Measurements from ENCODE around the gene FAM234B.
"Not testable (repeated sequence)": the region's sequence is repeated elsewhere in the genome, so short reads cannot be mapped to it uniquely, and the experiment has no call there.

The FAM234B gene

GRCh38 chr12:13075786-13076570 lies 31.8 kb downstream of the FAM234B start:
- no peak overlapping the region for H2AFZ ChIP-seq (ENCODE audit: low read length, unreplicated experiment)
- H3K36me3 ChIP-seq (ENCODE audit: insufficient read depth, low read length) = peaks cover 14% of the 10 kb centered on the region

GRCh38 chr12:13079440-13079906 lies 35.3 kb downstream of the FAM234B start:
- peaks cover 7% of the 10 kb centered on the region for H3K4me1 ChIP-seq (ENCODE audit: control insufficient read depth, insufficient read depth, low read length, unreplicated experiment)
- H3K27ac ChIP-seq (ENCODE audit: low read depth, low read length) = no peak overlapping the region
- no peaks in the 10 kb centered on the region for H3K79me2 ChIP-seq (ENCODE audit: control insufficient read depth, insufficient read depth, low read length, unreplicated experiment)
- no peak overlapping the region for H3K4me3 ChIP-seq (ENCODE audit: low read depth, low read length)
- no peak overlapping the region for H2AFZ ChIP-seq (ENCODE audit: low read length, unreplicated experiment)
- H3K27me3 ChIP-seq (ENCODE audit: insufficient read depth, low read length) = no peaks in the 10 kb centered on the region
- H3K36me3 ChIP-seq (ENCODE audit: insufficient read depth, low read length) = peaks cover 14% of the 10 kb centered on the region; the same call in 1 of the 2 replicates

More at GRCh38 chr12:13075786-13076570, 31.8 kb downstream of the FAM234B start:
- Histone ChIP-seq H3K27me3 (ENCODE audit: insufficient read depth, low read length) (no peaks in the 10 kb centered on the region), H3K79me2 (ENCODE audit: control insufficient read depth, insufficient read depth, low read length, unreplicated experiment) (no peaks in the 10 kb centered on the region), H3K27ac (ENCODE audit: low read depth, low read length) (no peak overlapping the region), H3K4me1 (ENCODE audit: control insufficient read depth, insufficient read depth, low read length, unreplicated experiment) (peaks cover 7% of the 10 kb centered on the region), H3K4me3 (ENCODE audit: low read depth, low read length) (no peak overlapping the region)

GRCh38 chr12:13080266-13080665 lies 36.1 kb downstream of the FAM234B start:
- H2AFZ ChIP-seq (ENCODE audit: low read length, unreplicated experiment) = no peak overlapping the region
- H3K4me1 ChIP-seq (ENCODE audit: control insufficient read depth, insufficient read depth, low read length, unreplicated experiment) = no peaks in the 10 kb centered on the region
- no peaks in the 10 kb centered on the region for H3K27me3 ChIP-seq (ENCODE audit: insufficient read depth, low read length)
- no peak overlapping the region for H3K4me3 ChIP-seq (ENCODE audit: low read depth, low read length)
- H3K79me2 ChIP-seq (ENCODE audit: control insufficient read depth, insufficient read depth, low read length, unreplicated experiment) = no peaks in the 10 kb centered on the region
- no peak overlapping the region for H3K27ac ChIP-seq (ENCODE audit: low read depth, low read length)
- peaks cover 19% of the 10 kb centered on the region; the same call in 1 of the 2 replicates for H3K36me3 ChIP-seq (ENCODE audit: insufficient read depth, low read length)

DNA sequence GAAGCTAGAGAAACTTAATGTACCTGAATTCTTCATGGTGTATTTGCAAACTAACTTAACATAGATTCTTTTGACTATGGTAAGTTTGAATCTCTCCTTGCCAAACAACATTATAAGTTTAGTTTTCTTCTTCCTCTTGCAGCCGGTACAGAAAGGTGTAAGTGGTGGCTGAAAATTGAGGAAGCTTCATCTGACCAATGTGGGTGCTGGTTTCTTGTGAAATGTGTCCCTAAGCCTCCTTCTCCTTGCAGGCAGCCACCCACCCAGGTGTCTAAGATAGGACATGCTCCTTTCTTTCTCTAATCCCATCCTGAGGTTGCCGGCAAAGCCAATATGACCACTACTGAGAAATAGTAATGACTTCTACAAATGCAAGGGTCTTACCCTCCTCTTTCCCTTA lies 38.7 kb downstream of the FAM234B start:
- Histone ChIP-seq H3K36me3 (ENCODE audit: insufficient read depth, low read length) (peaks cover 14% of the 10 kb centered on the region; the same call in 1 of the 2 replicates), H3K27ac (ENCODE audit: low read depth, low read length) (no peak overlapping the region), H3K27me3 (ENCODE audit: insufficient read depth, low read length) (no peaks in the 10 kb centered on the region), H3K79me2 (ENCODE audit: control insufficient read depth, insufficient read depth, low read length, unreplicated experiment) (no peaks in the 10 kb centered on the region), H2AFZ (ENCODE audit: low read length, unreplicated experiment) (no peak overlapping the region), H3K4me3 (ENCODE audit: low read depth, low read length) (no peak overlapping the region), H3K4me1 (ENCODE audit: control insufficient read depth, insufficient read depth, low read length, unreplicated experiment) (no peaks in the 10 kb centered on the region)

DNA sequence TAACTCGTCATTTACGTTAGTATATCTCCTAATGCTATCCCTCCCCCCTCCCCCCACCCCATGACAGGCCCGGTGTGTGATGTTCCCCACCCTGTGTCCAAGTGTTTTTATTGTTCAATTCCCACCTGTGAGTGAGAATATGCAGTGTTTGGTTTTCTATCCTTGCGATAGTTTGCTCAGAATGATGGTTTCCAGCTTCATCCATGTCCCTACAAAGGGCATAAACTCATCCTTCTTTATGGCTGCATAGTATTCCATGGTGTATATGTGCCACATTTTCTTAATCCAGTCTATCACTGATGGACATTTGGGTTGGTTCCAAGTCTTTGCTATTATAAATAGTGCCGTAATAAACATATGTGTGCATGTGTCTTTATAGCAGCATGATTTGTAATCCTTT lies 39.5 kb downstream of the FAM234B start:
- H2AFZ ChIP-seq (ENCODE audit: low read length, unreplicated experiment); H3K4me1 ChIP-seq (ENCODE audit: control insufficient read depth, insufficient read depth, low read length, unreplicated experiment); H3K4me3 ChIP-seq (ENCODE audit: low read depth, low read length); H3K27me3 ChIP-seq (ENCODE audit: insufficient read depth, low read length); H3K79me2 ChIP-seq (ENCODE audit: control insufficient read depth, insufficient read depth, low read length, unreplicated experiment); H3K27ac ChIP-seq (ENCODE audit: low read depth, low read length): not testable (repeated sequence)
- peaks cover 14% of the 10 kb centered on the region; the same call in 1 of the 2 replicates for H3K36me3 ChIP-seq (ENCODE audit: insufficient read depth, low read length)

DNA sequence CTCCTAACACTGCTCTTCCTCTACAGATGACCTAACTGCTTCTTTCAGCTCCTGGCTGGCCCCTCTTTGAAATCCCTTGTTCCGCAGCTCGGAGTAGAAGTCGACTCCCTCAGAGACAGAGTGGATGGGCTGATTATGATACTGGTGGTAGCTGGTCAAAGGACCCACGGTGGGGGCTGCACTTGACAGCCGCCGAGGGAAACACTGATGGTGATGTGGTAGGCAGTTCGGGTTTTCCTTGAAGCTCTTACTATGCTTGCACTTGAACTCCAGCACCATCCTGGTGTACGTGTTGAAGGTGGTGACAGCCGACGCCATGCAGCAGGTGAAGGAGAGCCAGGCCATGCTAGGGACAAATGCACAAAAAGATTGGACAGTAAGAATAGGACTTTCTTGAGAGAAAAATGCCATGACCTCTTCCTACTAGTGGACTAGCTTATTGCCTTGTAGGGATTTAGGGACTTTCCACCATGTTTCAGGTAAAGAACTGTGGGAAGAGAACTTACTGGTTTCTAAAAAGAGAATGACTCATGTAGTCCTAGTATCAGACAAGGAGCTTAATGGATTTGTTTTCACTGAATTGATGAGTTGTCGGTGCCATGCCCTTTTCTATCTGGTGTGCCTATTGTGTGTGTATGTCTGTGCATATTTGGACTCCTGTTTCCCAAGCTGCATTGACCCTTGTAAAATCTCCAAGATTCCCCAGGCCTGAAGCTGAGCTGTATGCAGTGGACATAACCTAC lies 40.9 kb downstream of the FAM234B start:
- Histone ChIP-seq H3K27me3 (ENCODE audit: insufficient read depth, low read length) (no peaks in the 10 kb centered on the region), H3K79me2 (ENCODE audit: control insufficient read depth, insufficient read depth, low read length, unreplicated experiment) (no peaks in the 10 kb centered on the region), H2AFZ (ENCODE audit: low read length, unreplicated experiment) (no peak overlapping the region), H3K4me3 (ENCODE audit: low read depth, low read length) (no peak overlapping the region), H3K36me3 (ENCODE audit: insufficient read depth, low read length) (peaks cover 10% of the 10 kb centered on the region; the same call in 1 of the 2 replicates), H3K27ac (ENCODE audit: low read depth, low read length) (no peak overlapping the region), H3K4me1 (ENCODE audit: control insufficient read depth, insufficient read depth, low read length, unreplicated experiment) (no peaks in the 10 kb centered on the region)

DNA sequence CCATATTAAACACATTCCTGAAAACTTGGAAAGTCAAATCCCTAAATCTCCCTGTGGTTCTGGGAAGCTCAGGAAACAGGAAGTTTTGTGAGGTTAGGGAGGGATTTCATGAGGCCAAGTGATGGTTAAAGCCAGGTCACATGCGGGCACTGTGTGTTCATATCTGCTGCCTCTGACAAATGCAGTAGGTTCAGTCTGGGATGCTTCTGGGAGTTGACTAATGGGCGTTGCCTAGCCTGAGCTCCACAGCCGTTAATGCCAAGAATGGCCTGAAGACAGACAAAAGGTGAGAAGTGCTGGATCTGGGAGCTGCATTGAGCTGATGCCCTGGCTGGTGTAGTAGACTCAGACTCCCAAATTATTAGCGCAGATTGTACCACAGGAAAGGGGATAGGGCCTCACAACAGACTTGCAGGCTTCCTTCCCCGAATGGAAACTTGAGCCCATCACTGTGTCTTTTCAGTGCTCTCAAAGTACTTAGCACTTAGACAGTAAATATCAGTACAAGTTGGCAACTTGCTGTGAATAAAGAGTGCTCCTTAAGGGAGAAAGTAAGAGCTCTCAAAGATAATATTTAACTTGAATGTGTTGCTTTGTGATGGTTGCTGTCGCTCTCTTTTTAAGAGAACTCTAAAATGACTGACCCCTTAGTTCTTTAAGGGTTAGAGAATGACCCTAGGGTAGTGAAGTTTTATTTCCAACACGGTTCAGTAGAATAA lies 41.9 kb downstream of the FAM234B start:
- Histone ChIP-seq H3K79me2 (ENCODE audit: control insufficient read depth, insufficient read depth, low read length, unreplicated experiment) (no peaks in the 10 kb centered on the region), H3K27ac (ENCODE audit: low read depth, low read length) (no peak overlapping the region), H3K4me3 (ENCODE audit: low read depth, low read length) (no peak overlapping the region), H3K36me3 (ENCODE audit: insufficient read depth, low read length) (peaks cover 10% of the 10 kb centered on the region; the same call in 1 of the 2 replicates), H3K27me3 (ENCODE audit: insufficient read depth, low read length) (no peaks in the 10 kb centered on the region), H2AFZ (ENCODE audit: low read length, unreplicated experiment) (no peak overlapping the region), H3K4me1 (ENCODE audit: control insufficient read depth, insufficient read depth, low read length, unreplicated experiment) (no peaks in the 10 kb centered on the region)

GRCh38 chr12:13087766-13088165 lies 43.6 kb downstream of the FAM234B start:
- no peaks in the 10 kb centered on the region for H3K27me3 ChIP-seq (ENCODE audit: insufficient read depth, low read length)
- no peak overlapping the region for H3K4me3 ChIP-seq (ENCODE audit: low read depth, low read length)
- H3K79me2 ChIP-seq (ENCODE audit: control insufficient read depth, insufficient read depth, low read length, unreplicated experiment) = no peaks in the 10 kb centered on the region
- peaks cover 10% of the 10 kb centered on the region; the same call in 1 of the 2 replicates for H3K36me3 ChIP-seq (ENCODE audit: insufficient read depth, low read length)
- H3K4me1 ChIP-seq (ENCODE audit: control insufficient read depth, insufficient read depth, low read length, unreplicated experiment) = peaks cover 11% of the 10 kb centered on the region
- no peak overlapping the region for H2AFZ ChIP-seq (ENCODE audit: low read length, unreplicated experiment)
- H3K27ac ChIP-seq (ENCODE audit: low read depth, low read length) = no peak overlapping the region

DNA sequence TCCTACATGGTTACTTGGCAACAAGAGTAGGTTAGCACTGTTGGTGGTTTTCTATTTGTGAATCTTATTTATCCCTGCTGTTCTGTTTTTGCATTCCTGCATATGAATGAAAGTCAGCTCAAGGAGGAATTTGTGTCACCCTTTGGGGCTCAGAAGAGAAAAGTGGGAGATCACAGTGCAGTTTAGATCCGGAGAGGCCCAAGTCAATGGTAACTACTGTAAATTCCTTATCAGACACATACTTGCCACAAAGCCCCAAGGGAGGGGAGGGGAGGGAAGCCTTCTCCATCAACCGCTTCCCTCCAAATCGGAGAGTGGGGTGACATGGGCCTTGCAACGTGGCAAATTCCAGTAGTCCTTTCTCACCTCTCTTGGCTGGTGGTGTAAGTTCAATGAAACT lies 44.3 kb downstream of the FAM234B start:
- no peaks in the 10 kb centered on the region for H3K79me2 ChIP-seq (ENCODE audit: control insufficient read depth, insufficient read depth, low read length, unreplicated experiment)
- H3K4me1 ChIP-seq (ENCODE audit: control insufficient read depth, insufficient read depth, low read length, unreplicated experiment) = peaks cover 18% of the 10 kb centered on the region
- no peak overlapping the region for H2AFZ ChIP-seq (ENCODE audit: low read length, unreplicated experiment)
- H3K27me3 ChIP-seq (ENCODE audit: insufficient read depth, low read length) = no peaks in the 10 kb centered on the region
- no peak overlapping the region for H3K27ac ChIP-seq (ENCODE audit: low read depth, low read length)
- H3K4me3 ChIP-seq (ENCODE audit: low read depth, low read length) = no peak overlapping the region
- H3K36me3 ChIP-seq (ENCODE audit: insufficient read depth, low read length) = peaks cover 10% of the 10 kb centered on the region; the same call in 1 of the 2 replicates

DNA sequence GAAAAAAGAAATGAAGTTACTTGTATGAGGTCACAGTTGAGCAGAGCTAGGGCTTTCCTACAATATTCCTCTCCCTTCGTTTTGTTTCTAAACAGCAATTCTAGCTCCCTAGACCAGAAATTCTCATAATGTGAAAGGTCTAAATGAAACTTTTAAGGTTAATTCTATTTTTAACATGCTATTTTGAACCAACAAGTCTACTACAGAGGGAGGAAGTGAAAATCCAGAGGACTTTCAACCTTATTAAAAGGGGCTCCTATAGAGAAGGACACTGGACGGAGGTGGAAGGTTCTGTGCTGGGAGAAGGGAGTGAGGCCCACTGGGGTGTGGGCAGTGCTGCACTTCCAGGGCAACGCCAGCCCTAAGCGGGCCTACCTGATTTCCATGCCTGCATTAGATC lies 45.9 kb downstream of the FAM234B start:
- Histone ChIP-seq H3K36me3 (ENCODE audit: insufficient read depth, low read length) (peaks cover 3% of the 10 kb centered on the region; the same call in 1 of the 2 replicates), H3K79me2 (ENCODE audit: control insufficient read depth, insufficient read depth, low read length, unreplicated experiment) (no peaks in the 10 kb centered on the region), H3K4me3 (ENCODE audit: low read depth, low read length) (no peak overlapping the region), H3K27me3 (ENCODE audit: insufficient read depth, low read length) (no peaks in the 10 kb centered on the region), H2AFZ (ENCODE audit: low read length, unreplicated experiment) (no peak overlapping the region), H3K4me1 (ENCODE audit: control insufficient read depth, insufficient read depth, low read length, unreplicated experiment) (peaks cover 33% of the 10 kb centered on the region), H3K27ac (ENCODE audit: low read depth, low read length) (no peak overlapping the region)
